Measurements from ENCODE around the gene EMP1. TPM values are rescaled to one million over a fixed set of nuclear protein-coding genes. Genes with fewer than 3 reads are reported as not detected.

EMP1 gene
- total and polyA plus RNA-seq, 9 of the 15 experiments (the other 6 are each of a cell fraction or from before 2014, with no cell fraction given): 0.10 to 0.60 TPM; not detected in 7

GRCh38 chr12:13211859-13212664 is 15.5 kb downstream of the EMP1 start (continued):
- TF ChIP-seq, protein P1, sequence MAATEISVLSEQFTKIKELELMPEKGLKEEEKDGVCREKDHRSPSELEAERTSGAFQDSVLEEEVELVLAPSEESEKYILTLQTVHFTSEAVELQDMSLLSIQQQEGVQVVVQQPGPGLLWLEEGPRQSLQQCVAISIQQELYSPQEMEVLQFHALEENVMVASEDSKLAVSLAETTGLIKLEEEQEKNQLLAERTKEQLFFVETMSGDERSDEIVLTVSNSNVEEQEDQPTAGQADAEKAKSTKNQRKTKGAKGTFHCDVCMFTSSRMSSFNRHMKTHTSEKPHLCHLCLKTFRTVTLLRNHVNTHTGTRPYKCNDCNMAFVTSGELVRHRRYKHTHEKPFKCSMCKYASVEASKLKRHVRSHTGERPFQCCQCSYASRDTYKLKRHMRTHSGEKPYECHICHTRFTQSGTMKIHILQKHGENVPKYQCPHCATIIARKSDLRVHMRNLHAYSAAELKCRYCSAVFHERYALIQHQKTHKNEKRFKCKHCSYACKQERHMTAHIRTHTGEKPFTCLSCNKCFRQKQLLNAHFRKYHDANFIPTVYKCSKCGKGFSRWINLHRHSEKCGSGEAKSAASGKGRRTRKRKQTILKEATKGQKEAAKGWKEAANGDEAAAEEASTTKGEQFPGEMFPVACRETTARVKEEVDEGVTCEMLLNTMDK (IDR thresholded peaks at IDR 0.05; ENCODE audit: borderline replicate concordance, insufficient read depth, low read depth, low read length, poor library complexity, severe bottlenecking): peak; percentile 14
- no peak for TF ChIP-seq SUPT5H (IDR thresholded peaks at IDR 0.05)
- TF ChIP-seq CBX3 (IDR thresholded peaks at IDR 0.05; ENCODE audit: borderline replicate concordance in 1 of 2, low read length in 2 of 2): no peak
- TF ChIP-seq, protein P2, sequence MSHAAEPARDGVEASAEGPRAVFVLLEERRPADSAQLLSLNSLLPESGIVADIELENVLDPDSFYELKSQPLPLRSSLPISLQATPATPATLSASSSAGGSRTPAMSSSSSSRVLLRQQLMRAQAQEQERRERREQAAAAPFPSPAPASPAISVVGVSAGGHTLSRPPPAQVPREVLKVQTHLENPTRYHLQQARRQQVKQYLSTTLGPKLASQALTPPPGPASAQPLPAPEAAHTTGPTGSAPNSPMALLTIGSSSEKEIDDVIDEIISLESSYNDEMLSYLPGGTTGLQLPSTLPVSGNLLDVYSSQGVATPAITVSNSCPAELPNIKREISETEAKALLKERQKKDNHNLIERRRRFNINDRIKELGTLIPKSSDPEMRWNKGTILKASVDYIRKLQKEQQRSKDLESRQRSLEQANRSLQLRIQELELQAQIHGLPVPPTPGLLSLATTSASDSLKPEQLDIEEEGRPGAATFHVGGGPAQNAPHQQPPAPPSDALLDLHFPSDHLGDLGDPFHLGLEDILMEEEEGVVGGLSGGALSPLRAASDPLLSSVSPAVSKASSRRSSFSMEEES (CRISPR knock-in tag; IDR thresholded peaks at IDR 0.05): peak; percentile 32; the same call in 1 of the 2 replicates
- no peak for TF ChIP-seq LARP7 (IDR thresholded peaks at IDR 0.05)
- TF ChIP-seq ZNF184 (CRISPR knock-in tag; IDR thresholded peaks at IDR 0.05): no peak
- TF ChIP-seq MCM7 (IDR thresholded peaks at IDR 0.05): no peak
- no peak for TF ChIP-seq KDM1A (IDR thresholded peaks at IDR 0.05)
- no peak for TF ChIP-seq NCOA4 (IDR thresholded peaks at IDR 0.05; ENCODE audit: partially characterized antibody)
- TF ChIP-seq ATF4 (CRISPR knock-in tag; IDR thresholded peaks at IDR 0.05): no peak
- no peak for TF ChIP-seq STAT5A (IDR thresholded peaks at IDR 0.05; ENCODE audit: borderline replicate concordance, low read length)
- no peak for TF ChIP-seq POLR2H (tag; IDR thresholded peaks at IDR 0.05; ENCODE audit: low read depth)
- no peak for TF ChIP-seq ZNF324 (CRISPR knock-in tag; IDR thresholded peaks at IDR 0.05)
- TF ChIP-seq RBM39 (optimal IDR thresholded peaks at IDR 0.05; ENCODE audit: low read depth, low read length): no peak
- TF ChIP-seq MCM5 (IDR thresholded peaks at IDR 0.05; ENCODE audit: low read depth): no peak
- no peak for TF ChIP-seq NRF1 (conservative IDR thresholded peaks at IDR 0.05 in 1 of 2, IDR thresholded peaks at IDR 0.05 in 1 of 2)
- no peak for TF ChIP-seq THRAP3 (IDR thresholded peaks at IDR 0.05; ENCODE audit: borderline replicate concordance)
- TF ChIP-seq EGR1 (conservative IDR thresholded peaks at IDR 0.05): no peak
- TF ChIP-seq, protein P3, sequence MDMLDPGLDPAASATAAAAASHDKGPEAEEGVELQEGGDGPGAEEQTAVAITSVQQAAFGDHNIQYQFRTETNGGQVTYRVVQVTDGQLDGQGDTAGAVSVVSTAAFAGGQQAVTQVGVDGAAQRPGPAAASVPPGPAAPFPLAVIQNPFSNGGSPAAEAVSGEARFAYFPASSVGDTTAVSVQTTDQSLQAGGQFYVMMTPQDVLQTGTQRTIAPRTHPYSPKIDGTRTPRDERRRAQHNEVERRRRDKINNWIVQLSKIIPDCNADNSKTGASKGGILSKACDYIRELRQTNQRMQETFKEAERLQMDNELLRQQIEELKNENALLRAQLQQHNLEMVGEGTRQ (CRISPR knock-in tag; IDR thresholded peaks at IDR 0.05): peak; percentile 44; the same call in 1 of the 2 replicates
- TF ChIP-seq, protein P4, sequence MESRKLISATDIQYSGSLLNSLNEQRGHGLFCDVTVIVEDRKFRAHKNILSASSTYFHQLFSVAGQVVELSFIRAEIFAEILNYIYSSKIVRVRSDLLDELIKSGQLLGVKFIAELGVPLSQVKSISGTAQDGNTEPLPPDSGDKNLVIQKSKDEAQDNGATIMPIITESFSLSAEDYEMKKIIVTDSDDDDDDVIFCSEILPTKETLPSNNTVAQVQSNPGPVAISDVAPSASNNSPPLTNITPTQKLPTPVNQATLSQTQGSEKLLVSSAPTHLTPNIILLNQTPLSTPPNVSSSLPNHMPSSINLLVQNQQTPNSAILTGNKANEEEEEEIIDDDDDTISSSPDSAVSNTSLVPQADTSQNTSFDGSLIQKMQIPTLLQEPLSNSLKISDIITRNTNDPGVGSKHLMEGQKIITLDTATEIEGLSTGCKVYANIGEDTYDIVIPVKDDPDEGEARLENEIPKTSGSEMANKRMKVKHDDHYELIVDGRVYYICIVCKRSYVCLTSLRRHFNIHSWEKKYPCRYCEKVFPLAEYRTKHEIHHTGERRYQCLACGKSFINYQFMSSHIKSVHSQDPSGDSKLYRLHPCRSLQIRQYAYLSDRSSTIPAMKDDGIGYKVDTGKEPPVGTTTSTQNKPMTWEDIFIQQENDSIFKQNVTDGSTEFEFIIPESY (CRISPR knock-in tag; IDR thresholded peaks at IDR 0.05): no peak
- TF ChIP-seq ZBTB7A (IDR thresholded peaks at IDR 0.05; ENCODE audit: borderline replicate concordance, control insufficient read depth, low read depth, low read length): no peak
- TF ChIP-seq CREM (IDR thresholded peaks at IDR 0.05; ENCODE audit: low read depth): no peak
